ENCODE data around the gene ATXN7. TPM values are rescaled to one million over a fixed set of nuclear protein-coding genes. Genes with fewer than 3 reads are reported as not detected.

Gene ATXN7
- total RNA-seq, 4 donors from 2014 or later: 44.8 to 113 (median 51.0) TPM

GRCh38 chr3:64000453-64001055 lies 136.9 kb downstream of the ATXN7 start:
- WGBS, 2 donors (ENCODE audit: low coverage in 1 of 2): 85 to 90% methylated on average over 3 to 9 of the region's 9 CpGs
- Histone ChIP-seq H3K36me3 (peaks cover 0 to 33% (median 14%) of the 10 kb centered on the region in 4 donors), H3K27me3 (no peaks in the 10 kb centered on the region), H3K9me3 (no peaks in the 10 kb centered on the region), H3K27ac (no peak overlapping the region), H3K4me1 (no peaks in the 10 kb centered on the region), H3K4me3 (no peak overlapping the region)
- in situ Hi-C loops (cut with MboI; ENCODE audit: low pct_ligation_motif_present in 1 of 4, low pct_unique_long_range_greater_than_20kb in 1 of 4, low sequenced_read_pairs in 3 of 4): no loop called here
- intact Hi-C loops (cut with DNase I; ENCODE audit: low total_unique reads): no loop called here
- TF ChIP-seq POLR2AphosphoS5 (IDR thresholded peaks at IDR 0.05) (no peak), EP300 (IDR thresholded peaks at IDR 0.05; ENCODE audit: low read depth) (no peak), POLR2A (IDR thresholded peaks at IDR 0.05) (no peak), CTCF (IDR thresholded peaks at IDR 0.05) (no peak)
- DNase-seq: no peak

- no peak for TF ChIP-seq POLR2A (IDR thresholded peaks at IDR 0.05)
- TF ChIP-seq CTCF (IDR thresholded peaks at IDR 0.05): no peak
- TF ChIP-seq POLR2AphosphoS5 (IDR thresholded peaks at IDR 0.05): no peak
- TF ChIP-seq EP300 (IDR thresholded peaks at IDR 0.05; ENCODE audit: low read depth): no peak
- no peak overlapping the region for H3K27ac ChIP-seq
- no peaks in the 10 kb centered on the region for H3K27me3 ChIP-seq
- intact Hi-C loops (cut with DNase I; ENCODE audit: low total_unique reads): no loop called here
- 74 to 92% methylated on average over 4 of the region's 4 CpGs for WGBS, 2 donors (ENCODE audit: low coverage in 1 of 2)
- H3K36me3 ChIP-seq: peaks cover 0 to 36% (median 16%) of the 10 kb centered on the region in 4 donors
- no peaks in the 10 kb centered on the region for H3K9me3 ChIP-seq
- H3K4me3 ChIP-seq: no peak overlapping the region
- no peaks in the 10 kb centered on the region for H3K4me1 ChIP-seq
- in situ Hi-C loops (cut with MboI; ENCODE audit: low pct_ligation_motif_present in 1 of 4, low pct_unique_long_range_greater_than_20kb in 1 of 4, low sequenced_read_pairs in 3 of 4): no loop called here
- DNase-seq: no peak
These were observed 138.6 kb downstream of the ATXN7 start for GRCh38 chr3:64002233-64002632.

DNA sequence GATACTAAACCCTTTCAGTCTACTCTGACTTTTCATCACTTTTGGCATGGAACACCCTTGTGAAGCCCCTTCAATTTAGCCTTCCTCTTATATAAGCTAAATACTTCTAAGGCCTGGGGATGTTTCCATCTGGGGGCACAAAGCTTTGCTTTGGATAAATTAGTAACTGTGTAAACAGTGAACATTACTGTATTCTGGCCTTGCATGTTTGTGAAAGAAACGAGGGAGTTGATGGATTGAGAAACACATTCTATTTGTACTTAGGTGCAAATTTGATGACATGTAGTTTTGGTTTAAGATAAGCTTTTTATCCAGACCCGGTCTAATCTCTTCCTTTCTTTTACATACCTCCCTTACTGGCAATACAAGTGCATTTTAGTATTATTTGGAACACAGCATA lies 139.9 kb downstream of the ATXN7 start:
- no peak overlapping the region for H3K27ac ChIP-seq
- no peak for DNase-seq
- no peak for TF ChIP-seq CTCF (IDR thresholded peaks at IDR 0.05)
- TF ChIP-seq EP300 (IDR thresholded peaks at IDR 0.05; ENCODE audit: low read depth): no peak
- TF ChIP-seq POLR2AphosphoS5 (IDR thresholded peaks at IDR 0.05): no peak
- no peak for TF ChIP-seq POLR2A (IDR thresholded peaks at IDR 0.05)
- 69 to 78% methylated on average over 2 of the region's 2 CpGs for WGBS, 2 donors (ENCODE audit: low coverage in 1 of 2)
- intact Hi-C loops (cut with DNase I; ENCODE audit: low total_unique reads) (no loop called here), in situ Hi-C loops (cut with MboI; ENCODE audit: low pct_ligation_motif_present in 1 of 4, low pct_unique_long_range_greater_than_20kb in 1 of 4, low sequenced_read_pairs in 3 of 4) (no loop called here)
- no peaks in the 10 kb centered on the region for H3K9me3 ChIP-seq
- peaks cover 0 to 45% (median 20%) of the 10 kb centered on the region in 4 donors for H3K36me3 ChIP-seq
- H3K4me3 ChIP-seq: no peak overlapping the region
- no peaks in the 10 kb centered on the region for H3K27me3 ChIP-seq
- no peaks in the 10 kb centered on the region for H3K4me1 ChIP-seq

- no peak overlapping the region for H3K4me3 ChIP-seq
- in situ Hi-C loops (cut with MboI; ENCODE audit: low pct_ligation_motif_present in 1 of 4, low pct_unique_long_range_greater_than_20kb in 1 of 4, low sequenced_read_pairs in 3 of 4) (no loop called here), intact Hi-C loops (cut with DNase I; ENCODE audit: low total_unique reads) (no loop called here)
- TF ChIP-seq POLR2A (IDR thresholded peaks at IDR 0.05) (no peak), POLR2AphosphoS5 (IDR thresholded peaks at IDR 0.05) (no peak), EP300 (IDR thresholded peaks at IDR 0.05; ENCODE audit: low read depth) (no peak), CTCF (IDR thresholded peaks at IDR 0.05) (no peak)
- no peak overlapping the region for H3K27ac ChIP-seq
- H3K27me3 ChIP-seq: no peaks in the 10 kb centered on the region
- no peaks in the 10 kb centered on the region for H3K9me3 ChIP-seq
- H3K4me1 ChIP-seq: no peaks in the 10 kb centered on the region
- no peak for DNase-seq
- 75 to 77% methylated on average over 2 of the region's 2 CpGs for WGBS, 2 donors (ENCODE audit: low coverage in 1 of 2)
- H3K36me3 ChIP-seq: peaks cover 0 to 79% (median 33%) of the 10 kb centered on the region in 4 donors
These were observed 144.3 kb downstream of the ATXN7 start for GRCh38 chr3:64008017-64008416.
